Aorta (tissue), 5 donors: ENCODE measurements around the gene HSPA13. TPM values are rescaled to one million over a fixed set of nuclear protein-coding genes. Genes with fewer than 3 reads are reported as not detected.
"Not testable (repeated sequence)": the region's sequence is repeated elsewhere in the genome, so short reads cannot be mapped to it uniquely, and the experiment has no call there.

ENCODE experiments used
- ATAC-seq: fragments of 200-7000 bp; cut with Tn5 transposase; one replicate; pipeline ENCODE4 v1.9.1; 2022; ENCODE audit warnings: moderate library complexity; ENCODE audit not compliant: low FRiP score
- DNase-seq, 2 donors: peaks; one replicate each; pipeline ENCODE4 v3.0.0-alpha.2; 2020
- H3K27ac ChIP-seq, 2 donors: one replicate each; pipeline ENCODE4 v1.5.1; 2013; ENCODE audit warnings: low read length in 2 of 2, mild to moderate bottlenecking in 2 of 2, moderate library complexity in 2 of 2, control low read depth in 1 of 2, inconsistent platforms in 1 of 2, low read depth in 1 of 2
- H3K27me3 ChIP-seq, 2 donors: one replicate each; pipeline ENCODE4 v1.6.1; 2013; ENCODE audit warnings: control low read depth in 1 of 2, low read length in 1 of 2, mild to moderate bottlenecking in 1 of 2, moderate library complexity in 1 of 2; ENCODE audit not compliant: insufficient read depth in 2 of 2, control insufficient read depth in 1 of 2
- H3K36me3 ChIP-seq, 2 donors: one replicate each; pipeline ENCODE4 v1.6.1; 2013; ENCODE audit warnings: control low read depth in 1 of 2, low read length in 1 of 2, mild to moderate bottlenecking in 1 of 2; ENCODE audit not compliant: insufficient read depth in 2 of 2, control insufficient read depth in 1 of 2
- H3K4me1 ChIP-seq, 2 donors: one replicate each; pipeline ENCODE4 v1.6.1; 2013; ENCODE audit warnings: low read length in 2 of 2, control low read depth in 1 of 2, mild to moderate bottlenecking in 1 of 2, moderate library complexity in 1 of 2; ENCODE audit not compliant: insufficient read depth in 2 of 2, control insufficient read depth in 1 of 2
- H3K4me3 ChIP-seq, 2 donors: one replicate each; pipeline ENCODE4 v1.5.1; 2013; ENCODE audit warnings: low read length in 2 of 2, control low read depth in 1 of 2, mild to moderate bottlenecking in 1 of 2
- H3K9me3 ChIP-seq: one replicate; pipeline ENCODE4 v1.6.1; 2013; ENCODE audit warnings: mild to moderate bottlenecking, low read length; ENCODE audit not compliant: control insufficient read depth
- WGBS, 2 donors: extraction: QIAGEN DNeasy Blood & Tissue Kit; methylation state at CpG; one replicate each; pipeline ENCODE4 v1.1.7; 2013; 5-methylcytosine and 5-hydroxymethylcytosine counted together
- intact Hi-C, 2 donors: fragments of 100-400 bp; cut with DNase I; formaldehyde crosslinking; loops; one replicate each; pipeline versions ENCODE4 v1.14.2 to v1.15.0; 2022
- polyA plus RNA-seq, 2 donors: library from polyadenylated mRNA; stranded (reverse); fragments of 200-250 nt; gene quantifications; one replicate each; pipeline ENCODE4 v1.2.3, GENCODE V29; 2013
- total RNA-seq, 2 donors: library from RNA; stranded (reverse); fragmentation: NEBNext Ultra II Directional; extraction: Animal tissue kit (Norgen Biotek cat#: 25700); gene quantifications; one replicate each; pipeline ENCODE4 v1.2.1, GENCODE V29; 2021
- donor health status: healthy with polysubstance abuse.
- donor health status: Bipolar disorder and iron deficiency.
- donor health status: DM: no; HTN: no; CAD: no.
- donor health status: DM: no; HTN: no; CAD: no.
- donor health status: DM: yes; HTN: yes; CAD: no.

Gene HSPA13
- total and polyA plus RNA-seq, 4 donors, result 9.1 to 36.5 (median 20.4) TPM

DNA sequence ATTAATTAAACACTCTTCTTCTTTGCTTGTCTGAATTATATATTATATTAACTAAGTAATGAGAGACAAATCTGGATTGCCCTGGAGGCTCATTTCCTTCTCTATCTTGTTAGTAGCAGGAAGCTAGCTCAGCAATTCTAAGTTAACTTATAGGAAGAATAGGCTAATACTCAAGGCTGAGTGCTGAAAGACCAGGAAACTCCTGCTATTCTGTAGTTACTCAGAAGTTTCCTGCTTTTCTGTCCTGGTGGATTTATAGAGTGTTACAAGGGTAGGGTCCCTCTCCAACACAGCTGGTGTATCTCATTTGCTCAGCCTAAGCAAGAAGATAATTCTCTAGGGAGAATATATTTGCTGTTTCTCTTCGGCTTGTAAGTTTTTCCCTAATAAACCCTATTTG, 29.2 kb downstream of the HSPA13 start:
- H3K27me3 ChIP-seq, result no peaks in the 10 kb centered on the region
- H3K9me3 ChIP-seq, result no peaks in the 10 kb centered on the region
- H3K36me3 ChIP-seq, result no peaks in the 10 kb centered on the region
- no peak for ATAC-seq
- no peak overlapping the region for H3K4me3 ChIP-seq
- intact Hi-C loops, result no loop called here
- no peak overlapping the region for H3K27ac ChIP-seq
- H3K4me1 ChIP-seq, result no peaks in the 10 kb centered on the region
- DNase-seq, result no peak
- WGBS, 2 donors, result 60 to 63% methylated on average over 1 of the region's 1 CpG

DNA sequence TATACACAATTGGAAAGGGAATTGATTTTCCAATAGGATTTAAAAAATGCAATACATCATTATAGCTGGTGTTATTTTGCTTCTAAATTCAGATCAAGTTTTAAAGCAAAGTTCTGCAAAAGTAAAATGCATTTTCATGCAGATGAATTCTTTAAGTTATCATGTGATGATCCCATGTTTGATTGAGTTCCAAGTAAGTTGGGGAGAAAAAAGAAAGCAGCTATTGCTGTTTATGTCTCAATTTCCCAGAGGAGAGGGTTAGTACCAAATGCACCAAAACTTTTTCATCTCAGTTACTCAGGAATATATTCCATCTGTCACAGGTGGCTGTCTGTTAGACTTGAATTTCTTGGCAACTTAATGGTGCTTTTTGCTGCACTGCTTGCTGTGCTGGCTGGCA, 29.7 kb downstream of the HSPA13 start:
- no peaks in the 10 kb centered on the region for H3K36me3 ChIP-seq
- H3K9me3 ChIP-seq, result no peaks in the 10 kb centered on the region
- H3K4me1 ChIP-seq, result no peaks in the 10 kb centered on the region
- H3K27me3 ChIP-seq, result no peaks in the 10 kb centered on the region
- intact Hi-C loops, result no loop called here
- ATAC-seq, result no peak
- H3K27ac ChIP-seq, result no peak overlapping the region
- H3K4me3 ChIP-seq, result no peak overlapping the region
- no peak for DNase-seq

DNA sequence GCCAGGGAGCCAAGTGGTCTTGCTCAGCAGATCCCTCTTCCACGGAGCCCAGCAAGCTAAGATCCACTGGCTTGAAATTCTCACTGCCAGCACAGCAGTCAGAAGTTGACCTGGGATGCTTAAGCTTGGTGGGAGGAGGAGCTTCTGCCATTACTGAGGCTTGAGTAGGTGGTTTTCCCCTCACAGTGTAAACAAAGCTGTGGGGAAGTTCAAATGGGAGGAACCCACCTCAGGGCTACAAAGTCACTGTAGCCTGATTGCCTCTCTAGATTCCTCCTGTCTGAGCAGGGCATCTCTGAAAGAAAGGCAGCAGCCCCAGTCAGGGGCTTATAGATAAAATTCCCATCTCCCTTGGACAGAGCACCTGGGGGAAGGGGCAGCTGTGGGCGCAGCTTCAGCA, 55.6 kb downstream of the HSPA13 start:
- H3K27me3 ChIP-seq, H3K4me3 ChIP-seq, H3K27ac ChIP-seq, intact Hi-C loops, H3K9me3 ChIP-seq, ATAC-seq, DNase-seq, H3K4me1 ChIP-seq, H3K36me3 ChIP-seq: not testable (repeated sequence)
- WGBS, 2 donors, result 79 to 80% methylated on average over 2 of the region's 2 CpGs

DNA sequence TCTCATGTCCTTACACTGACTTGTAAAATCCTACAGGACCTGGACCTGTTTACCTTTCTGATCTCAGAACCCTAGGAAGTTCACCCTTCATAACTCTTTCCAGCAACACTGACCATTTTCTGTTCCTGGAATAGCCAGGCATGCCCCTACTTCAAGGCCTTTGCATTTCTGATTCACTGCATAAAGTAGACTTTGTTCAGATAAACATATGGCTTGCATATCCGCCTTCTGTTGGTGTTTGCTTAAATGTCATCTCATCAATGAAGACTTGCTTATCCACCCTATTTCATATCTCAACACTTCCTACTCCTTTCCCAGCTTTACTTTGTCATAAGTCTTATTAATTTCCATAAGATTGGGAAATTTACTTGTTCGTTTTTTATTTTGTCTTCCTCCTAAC, 57.4 kb downstream of the HSPA13 start:
- no peaks in the 10 kb centered on the region for H3K27me3 ChIP-seq
- H3K36me3 ChIP-seq, result no peaks in the 10 kb centered on the region
- intact Hi-C loops, result no loop called here
- no peaks in the 10 kb centered on the region for H3K9me3 ChIP-seq
- DNase-seq, result no peak
- no peak overlapping the region for H3K27ac ChIP-seq
- WGBS, 2 donors, result 54 to 66% methylated on average over 2 of the region's 2 CpGs
- no peaks in the 10 kb centered on the region for H3K4me1 ChIP-seq
- no peak for ATAC-seq
- no peak overlapping the region for H3K4me3 ChIP-seq

Other genes starting within 250 kb of the HSPA13 start
- gene LIPI, start 172.2 kb downstream of the HSPA13 start, total RNA-seq, result not detected
- gene LIPI, start 172.2 kb downstream of the HSPA13 start, polyA plus RNA-seq, result not detected
- 1 to 10 TPM; 1.4 to 1.7 TPM for gene RBM11, start 167.0 kb downstream of the HSPA13 start, total RNA-seq
- gene RBM11, start 167.0 kb downstream of the HSPA13 start, polyA plus RNA-seq, result 1 to 10 TPM in 1 of 2 donors, not detected in 1; 1.1 TPM
- gene SAMSN1, start 163.2 kb upstream of the HSPA13 start, total RNA-seq, result 10 to 100 TPM; 14.4 to 16.1 TPM
- 10 to 100 TPM in 1 of 2 donors, 1 to 10 TPM in 1; 1.2 to 14.4 TPM for gene SAMSN1, start 163.2 kb upstream of the HSPA13 start, polyA plus RNA-seq